OCI-LY1 (cell line): ENCODE measurements around the gene EIF2D.

ENCODE experiments used
- H2AFZ ChIP-seq: fragments of 200-600 bp; sonication (generic), shearing (Covaris generic); 2 replicates; pipeline ENCODE4 v1.6.0; 2014; ENCODE audit warnings: antibody characterized with exemption, mild to moderate bottlenecking, low read length
- H3F3A ChIP-seq: fragments of 200-600 bp; sonication (generic), shearing (Covaris generic); 2 replicates; pipeline ENCODE4 v1.6.0; 2014; ENCODE audit warnings: mild to moderate bottlenecking, antibody characterized with exemption, low read length, moderate library complexity; ENCODE audit not compliant: insufficient read depth
- H3K27ac ChIP-seq: fragments of 200-600 bp; sonication (generic); 2 replicates; pipeline ENCODE4 v1.5.1; 2014; ENCODE audit warnings: low read length, mixed run types, mild to moderate bottlenecking, low read depth; ENCODE audit not compliant: poor library complexity, severe bottlenecking
- H3K27me3 ChIP-seq: fragments of 200-600 bp; sonication (generic); 2 replicates; pipeline ENCODE4 v1.6.0; 2014; ENCODE audit warnings: antibody characterized with exemption, mild to moderate bottlenecking, low read length, moderate library complexity; ENCODE audit not compliant: insufficient read depth
- H3K36me3 ChIP-seq: fragments of 200-600 bp; sonication (generic); 2 replicates; pipeline ENCODE4 v1.6.1; 2014; ENCODE audit warnings: mild to moderate bottlenecking, antibody characterized with exemption, low read length, moderate library complexity, mixed read lengths; ENCODE audit not compliant: insufficient read depth
- H3K4me1 ChIP-seq: fragments of 200-600 bp; sonication (generic); 2 replicates; pipeline ENCODE4 v1.5.1; 2014; ENCODE audit warnings: mild to moderate bottlenecking, low read length, moderate library complexity; ENCODE audit not compliant: insufficient read depth, severe bottlenecking
- H3K4me2 ChIP-seq: fragments of 200-600 bp; sonication (generic), shearing (Covaris generic); 2 replicates; pipeline ENCODE4 v1.6.1; 2014; ENCODE audit warnings: low read length
- H3K4me3 ChIP-seq: fragments of 200-600 bp; sonication (generic); 2 replicates; pipeline ENCODE4 v1.5.1; 2014; ENCODE audit warnings: low read length, low read depth, mild to moderate bottlenecking, mixed read lengths; ENCODE audit not compliant: poor library complexity, severe bottlenecking
- H3K79me2 ChIP-seq: fragments of 200-600 bp; shearing (Covaris generic); 2 replicates; pipeline ENCODE4 v1.6.1; 2016; ENCODE audit warnings: mixed run types, low read length, mixed read lengths; ENCODE audit not compliant: insufficient read depth
- H3K9ac ChIP-seq: fragments of 200-600 bp; sonication (generic), shearing (Covaris generic); 2 replicates; pipeline ENCODE4 v1.6.1; 2014; ENCODE audit warnings: mild to moderate bottlenecking, low read length, mixed read lengths
- H3K9me2 ChIP-seq: fragments of 200-600 bp; sonication (generic), shearing (Covaris generic); 2 replicates; pipeline ENCODE4 v1.6.1; 2014; ENCODE audit warnings: low read depth, mild to moderate bottlenecking, low read length, mixed read lengths
- H3K9me3 ChIP-seq: fragments of 200-600 bp; shearing (Covaris generic); 2 replicates; pipeline ENCODE4 v1.6.1; 2014; ENCODE audit warnings: low read length, mixed read lengths
- H4K20me1 ChIP-seq: fragments of 200-600 bp; sonication (generic), shearing (Covaris generic); 2 replicates; pipeline ENCODE4 v1.6.0; 2016; ENCODE audit warnings: mild to moderate bottlenecking, low read length; ENCODE audit not compliant: insufficient read depth
- CTCF ChIP-seq: fragments of 200-600 bp; sonication (generic), shearing (Covaris generic); IDR thresholded peaks from 2 replicates; pipeline ENCODE4 v1.5.1; 2017; ENCODE audit warnings: mild to moderate bottlenecking, antibody characterized with exemption, low read length, moderate library complexity, mixed read lengths
- EZH2 ChIP-seq: fragments of 200-600 bp; sonication (generic), shearing (Covaris generic); IDR thresholded peaks from 2 replicates; pipeline ENCODE4 v1.8.0; 2017; ENCODE audit warnings: borderline replicate concordance, mixed run types, mild to moderate bottlenecking, antibody characterized with exemption, low read length, moderate library complexity, mixed read lengths

Gene EIF2D

GRCh38 chr1:206609229-206609991 lies 2.9 kb downstream of the EIF2D start:
- Histone ChIP-seq H3K9me3 (no peaks in the 10 kb centered on the region), H3K4me3 (no peak overlapping the region), H3K4me2 (no peak overlapping the region), H3F3A (0 out of 2 replicates have a peak, but pooled peaks cover 3% of the 10 kb centered on the region), H4K20me1 (no peaks in the 10 kb centered on the region), H3K4me1 (peaks cover 12% of the 10 kb centered on the region), H3K9ac (no peak overlapping the region), H3K27me3 (no peaks in the 10 kb centered on the region), H3K36me3 (peaks cover 28% of the 10 kb centered on the region; the same call in 1 of the 2 replicates), H3K27ac (no peak overlapping the region), H3K79me2 (0 out of 2 replicates have a peak, but pooled peaks cover 5% of the 10 kb centered on the region), H2AFZ (no peak overlapping the region), H3K9me2 (no peaks in the 10 kb centered on the region)
- TF ChIP-seq CTCF, result no peak
- no peak for TF ChIP-seq EZH2

- Histone ChIP-seq H3K4me3 (no peak overlapping the region), H3K9me3 (no peaks in the 10 kb centered on the region), H3K36me3 (peaks cover 36% of the 10 kb centered on the region; the same call in 1 of the 2 replicates), H3K79me2 (0 out of 2 replicates have a peak, but pooled peaks cover 5% of the 10 kb centered on the region), H3K4me2 (no peak overlapping the region), H4K20me1 (no peaks in the 10 kb centered on the region), H3F3A (0 out of 2 replicates have a peak, but pooled peaks cover 3% of the 10 kb centered on the region), H3K4me1 (peaks cover 12% of the 10 kb centered on the region), H3K9me2 (no peaks in the 10 kb centered on the region), H3K27me3 (no peaks in the 10 kb centered on the region), H2AFZ (no peak overlapping the region), H3K9ac (no peak overlapping the region), H3K27ac (no peak overlapping the region)
- no peak for TF ChIP-seq EZH2
- TF ChIP-seq CTCF, result peak; percentile 92
Measured at GRCh38 chr1:206608108-206608698, 4.1 kb downstream of the EIF2D start.

- Histone ChIP-seq H3K4me2 (no peak overlapping the region), H3K27me3 (no peaks in the 10 kb centered on the region), H3K9ac (no peak overlapping the region), H3F3A (0 out of 2 replicates have a peak, but pooled peaks cover 3% of the 10 kb centered on the region), H3K4me3 (no peak overlapping the region), H3K9me2 (no peaks in the 10 kb centered on the region), H3K79me2 (0 out of 2 replicates have a peak, but pooled peaks cover 5% of the 10 kb centered on the region), H3K9me3 (no peaks in the 10 kb centered on the region), H3K4me1 (peaks cover 11% of the 10 kb centered on the region), H2AFZ (no peak overlapping the region), H4K20me1 (no peaks in the 10 kb centered on the region), H3K27ac (no peak overlapping the region), H3K36me3 (peaks cover 50% of the 10 kb centered on the region; the same call in 1 of the 2 replicates)
- TF ChIP-seq CTCF (peak; percentile 54; the same call in 1 of the 2 replicates), EZH2 (no peak)
Measured at GRCh38 chr1:206606867-206607266, 5.4 kb downstream of the EIF2D start.
